GM19397 (cell line): ENCODE results near the gene MYLIP.

Experiments used
- ATAC-seq: cut with Tn5 transposase; IDR thresholded peaks from one replicate; pipeline ENCODE4 v1.9.1; 2021; ENCODE audit warnings: mild to moderate bottlenecking, moderate library complexity; ENCODE audit not compliant: unreplicated experiment

Gene MYLIP

DNA sequence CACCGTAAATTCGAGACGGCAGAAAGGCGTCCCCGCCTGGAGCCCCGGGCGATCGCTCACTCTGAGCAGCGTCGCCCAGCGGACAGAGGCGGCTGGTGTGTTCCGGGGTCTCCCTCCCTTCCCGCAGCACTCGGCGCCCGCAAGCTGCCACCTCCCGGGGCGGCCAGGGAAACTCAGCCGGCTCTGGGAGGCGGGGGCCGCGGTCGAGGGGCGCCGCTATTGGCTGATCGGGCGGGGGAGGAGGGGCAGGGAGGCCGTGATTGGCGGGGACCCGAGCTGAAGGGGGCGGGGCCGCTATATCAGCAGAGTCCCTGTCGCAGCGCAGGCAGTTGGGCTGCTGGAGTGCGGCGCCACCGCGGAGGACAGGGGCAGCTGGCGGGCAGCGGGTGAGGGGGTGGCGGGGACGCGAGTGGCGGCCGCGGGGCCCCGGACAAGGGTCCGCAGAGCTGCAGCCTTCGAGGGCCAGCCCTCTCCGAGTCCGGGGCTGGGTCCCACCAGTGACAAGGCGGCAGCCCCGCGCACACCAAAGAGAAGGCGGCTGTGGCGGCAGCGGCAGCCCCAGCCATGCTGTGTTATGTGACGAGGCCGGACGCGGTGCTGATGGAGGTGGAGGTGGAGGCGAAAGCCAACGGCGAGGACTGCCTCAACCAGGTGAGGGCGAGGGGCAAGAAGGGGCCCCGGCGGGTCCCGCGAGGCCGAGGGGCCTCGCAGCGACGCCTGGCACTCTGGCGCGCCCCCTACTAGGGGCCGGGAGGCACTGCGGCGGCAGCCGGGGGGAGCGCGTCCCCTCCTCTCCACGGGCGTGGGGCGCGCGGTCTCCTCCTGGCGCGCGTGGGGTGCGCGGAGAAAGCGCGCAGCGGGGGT lies at the start of gene MYLIP:
MYLIP (plus strand) TSS at position 328 of the 864 bp plus-strand sequence; CDS start at position 565, 237 bp downstream.
- ATAC-seq: peak; percentile 80

DNA sequence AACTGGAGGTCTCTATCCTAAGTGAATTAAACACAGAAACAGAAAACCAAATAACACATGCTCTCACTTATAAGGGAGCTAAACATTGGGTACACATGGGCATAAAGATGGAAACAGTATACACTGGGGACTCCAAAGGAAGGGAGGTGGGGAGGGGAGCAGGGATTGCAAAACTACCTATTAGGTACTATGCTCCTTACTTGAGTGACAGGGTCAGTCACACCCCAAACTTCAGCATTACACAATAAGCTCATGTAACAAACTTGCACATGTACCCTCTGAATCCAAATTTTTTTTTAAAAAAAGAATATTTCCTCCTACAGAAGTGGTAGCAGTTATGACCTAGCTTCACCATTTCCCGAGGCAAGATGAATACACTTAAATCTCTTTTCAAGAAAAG lies 49.5 kb upstream of the MYLIP start:
- ATAC-seq: no peak

DNA sequence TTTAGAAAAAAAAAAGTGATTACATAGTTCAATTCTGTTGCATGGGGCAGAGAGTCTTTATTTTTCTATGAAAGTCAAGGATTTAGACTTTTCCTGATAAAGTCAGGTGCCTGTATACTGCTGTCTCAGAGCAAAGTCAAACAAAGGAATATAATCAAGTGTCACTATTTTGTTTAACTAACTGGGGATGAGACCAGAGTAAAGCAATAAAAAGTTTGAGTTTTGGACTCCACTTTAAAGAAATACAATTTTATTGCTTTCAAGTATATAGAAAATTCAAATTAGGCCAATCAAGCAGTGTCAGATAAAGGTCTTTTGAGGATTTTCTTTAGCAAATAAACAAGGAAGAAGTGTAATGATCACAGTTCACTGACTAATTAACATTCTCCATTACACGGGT lies 48.7 kb upstream of the MYLIP start:
- no peak for ATAC-seq

DNA sequence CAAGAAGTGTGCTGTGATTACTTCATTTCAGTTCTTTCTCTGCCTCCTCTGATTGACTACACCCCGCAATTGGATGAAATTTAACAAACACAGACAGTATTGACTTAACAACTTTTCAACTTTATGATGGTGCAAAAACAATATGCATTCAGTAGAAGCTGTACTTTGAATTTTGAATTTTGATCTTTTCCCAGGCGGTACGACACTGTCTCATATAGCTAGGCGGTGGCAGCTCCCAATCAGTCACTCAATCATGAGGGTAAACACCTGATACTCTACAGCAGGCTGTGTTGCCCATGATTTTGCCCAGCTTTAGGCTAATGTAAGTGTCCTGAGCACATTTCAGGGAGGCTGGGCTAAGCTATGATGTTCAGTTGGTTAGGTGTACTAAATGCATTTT lies 47.6 kb upstream of the MYLIP start:
- ATAC-seq: no peak

DNA sequence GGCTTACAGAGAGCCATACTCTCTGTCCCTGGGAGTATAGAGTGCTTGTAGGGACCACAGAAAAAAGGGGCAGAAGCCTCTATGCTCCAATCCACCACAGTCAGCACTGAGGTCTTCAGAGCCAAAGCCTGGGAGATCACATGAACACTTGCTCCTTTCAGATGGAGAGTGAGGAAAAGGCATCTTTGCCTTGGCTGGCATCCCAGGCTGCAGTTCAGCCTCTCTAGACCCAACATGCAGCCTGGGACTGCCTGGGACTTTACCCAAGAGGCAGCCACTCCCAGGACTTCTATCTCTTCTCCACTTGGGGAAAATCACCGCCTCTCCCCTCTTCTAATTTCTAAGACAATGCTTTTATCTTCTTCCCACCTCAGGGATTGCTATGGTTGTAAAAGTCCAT lies 46.5 kb upstream of the MYLIP start:
- no peak for ATAC-seq

DNA sequence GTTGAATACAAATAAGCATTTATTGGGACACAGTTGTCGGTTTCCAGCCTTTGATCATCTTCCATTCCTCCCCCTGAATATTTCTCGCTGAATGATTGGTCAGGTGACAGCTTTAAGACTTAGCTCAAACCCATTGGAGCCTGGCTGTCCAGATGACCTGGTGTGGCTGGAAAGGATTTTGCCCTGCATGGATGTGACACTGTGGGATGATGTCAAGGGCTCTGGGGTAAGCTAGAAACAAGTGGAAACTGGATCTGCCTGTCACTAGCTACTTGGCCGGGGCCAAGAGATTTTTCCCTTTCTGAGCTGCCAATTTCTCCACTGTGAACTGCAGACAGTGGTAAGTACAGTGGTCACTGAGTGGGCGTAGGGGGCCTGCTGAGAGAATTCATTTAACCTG lies 41.9 kb upstream of the MYLIP start:
- no peak for ATAC-seq

DNA sequence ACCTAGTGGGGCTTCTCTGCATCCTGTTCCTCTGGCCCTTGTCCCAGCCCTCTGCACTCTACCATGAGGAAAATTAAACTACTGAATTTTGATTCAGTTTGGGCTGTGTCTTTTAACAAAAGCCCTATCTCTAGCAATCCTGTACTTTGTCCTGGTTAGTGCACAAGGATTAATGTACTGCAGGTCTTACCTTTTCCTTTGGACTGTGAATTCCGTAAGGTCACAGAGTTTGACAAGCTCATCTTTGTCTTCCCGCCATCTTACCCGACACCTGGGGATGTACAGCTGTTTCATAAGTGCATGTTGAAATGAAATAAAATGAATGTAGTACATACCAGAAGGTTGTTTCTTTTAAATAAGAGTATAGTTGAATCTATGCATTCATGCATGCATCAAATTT lies 41.5 kb upstream of the MYLIP start:
- ATAC-seq: no peak

DNA sequence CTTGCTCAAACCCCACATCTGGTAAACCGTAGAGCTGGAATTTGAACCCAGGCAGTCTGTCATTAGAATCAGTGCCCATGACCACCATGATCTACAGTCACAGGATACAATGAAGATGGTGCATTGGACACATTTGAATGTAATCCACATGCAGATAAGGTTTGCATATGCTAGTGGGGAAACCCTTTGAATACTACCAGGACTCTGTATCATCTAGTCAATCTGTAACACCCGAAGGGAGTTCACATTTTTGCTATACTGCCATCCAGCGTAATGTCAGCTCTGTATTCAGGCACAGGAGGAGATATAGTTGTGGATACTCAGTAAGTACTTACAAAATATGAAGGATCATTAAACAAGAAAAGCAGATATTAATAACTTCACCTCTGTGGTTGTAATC lies 40.5 kb upstream of the MYLIP start:
- no peak for ATAC-seq

DNA sequence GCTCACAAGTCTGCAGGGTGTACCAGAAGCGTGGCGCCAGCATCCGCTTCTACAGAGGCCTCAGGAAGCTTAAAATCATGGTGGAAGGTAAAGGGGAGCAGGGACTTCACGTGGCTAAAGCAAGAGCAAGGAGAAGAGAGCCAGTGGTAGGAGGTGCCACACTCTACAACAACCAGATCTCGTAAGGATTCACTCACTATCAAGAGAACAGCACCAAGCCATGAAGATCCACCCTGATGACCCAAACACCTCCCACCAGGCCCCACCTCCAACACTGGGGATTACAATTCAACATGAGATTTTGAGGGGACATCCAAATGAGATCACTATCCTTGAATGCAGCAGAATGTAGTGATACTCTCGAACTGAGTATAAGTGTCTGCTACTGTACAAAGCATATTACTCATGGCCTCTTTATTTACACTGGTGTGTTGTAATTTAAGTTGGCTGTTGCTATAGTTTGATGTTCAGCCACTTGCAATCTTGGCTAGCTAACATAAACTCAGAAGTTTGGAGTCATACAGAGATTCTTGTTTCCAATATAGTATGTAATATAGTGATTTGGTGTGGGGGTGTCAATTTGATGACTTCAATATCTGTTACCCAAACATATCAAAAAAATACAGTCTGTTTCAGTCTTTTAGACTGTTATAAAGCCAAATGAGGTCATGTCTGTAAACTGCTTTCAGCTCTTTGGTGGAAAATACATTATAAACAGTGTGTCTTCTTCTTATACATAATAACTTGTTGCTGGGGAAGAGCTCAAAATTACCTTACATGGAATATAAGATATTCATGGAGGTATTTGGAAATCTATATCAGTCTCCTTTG lies 39.4 kb upstream of the MYLIP start:
- ATAC-seq: no peak

DNA sequence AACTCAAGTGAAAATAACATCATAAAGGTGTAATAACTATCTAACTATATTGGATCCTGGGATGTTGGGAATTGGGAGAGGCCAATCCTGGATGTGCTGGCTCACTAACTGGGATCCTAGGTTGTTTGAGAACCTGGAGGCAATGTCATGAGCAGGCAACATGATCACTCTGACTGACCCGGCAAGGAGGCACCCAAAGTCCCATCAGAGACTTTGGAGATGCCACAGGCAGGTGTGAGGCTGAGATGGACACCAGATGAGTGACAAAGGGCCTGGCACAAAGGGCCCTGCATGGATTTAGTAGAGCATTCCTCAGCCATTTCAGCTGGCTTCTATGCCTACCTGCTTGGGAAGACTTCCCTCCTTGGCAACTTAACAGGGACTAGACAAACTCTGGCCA lies 38.4 kb upstream of the MYLIP start:
- ATAC-seq: no peak

DNA sequence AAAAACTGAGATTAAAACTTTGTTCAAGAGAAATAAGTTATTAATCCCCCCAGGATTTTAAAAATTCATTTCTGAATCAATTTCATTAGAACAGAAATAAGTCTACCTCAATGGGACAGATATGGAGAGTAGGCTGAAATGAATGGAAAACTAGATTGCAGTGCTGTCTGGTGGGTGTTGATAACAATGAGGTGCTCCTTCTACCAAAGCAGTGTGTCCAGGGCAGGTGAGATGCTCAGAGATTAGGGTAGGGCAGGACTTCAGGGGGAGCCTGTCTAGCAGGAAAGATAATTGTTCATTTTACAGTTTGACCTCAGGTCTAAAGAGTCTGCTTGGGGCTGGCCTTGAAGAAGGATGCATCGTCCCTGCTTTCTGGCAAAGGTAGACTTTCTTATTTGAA lies 38.0 kb upstream of the MYLIP start:
- no peak for ATAC-seq

DNA sequence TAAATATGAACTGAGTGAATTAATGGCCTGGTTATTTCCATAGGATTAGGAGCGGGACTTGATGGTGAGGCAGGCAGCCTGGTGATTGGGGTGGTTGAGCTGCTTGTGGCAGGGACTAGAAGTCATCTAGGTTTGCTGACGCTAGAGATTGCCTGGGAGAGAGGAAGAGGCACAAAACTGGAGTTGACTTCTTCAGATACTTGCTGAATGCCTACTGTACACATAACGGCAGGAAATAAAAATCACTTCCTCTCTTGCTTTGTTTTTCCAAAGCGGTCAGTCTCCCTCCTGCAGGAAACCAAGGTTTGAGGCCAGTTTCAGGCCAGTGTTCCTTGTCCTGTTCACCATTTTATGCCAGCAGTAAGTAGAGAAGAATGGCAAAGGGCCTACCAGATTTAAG lies 36.7 kb upstream of the MYLIP start:
- ATAC-seq: no peak

DNA sequence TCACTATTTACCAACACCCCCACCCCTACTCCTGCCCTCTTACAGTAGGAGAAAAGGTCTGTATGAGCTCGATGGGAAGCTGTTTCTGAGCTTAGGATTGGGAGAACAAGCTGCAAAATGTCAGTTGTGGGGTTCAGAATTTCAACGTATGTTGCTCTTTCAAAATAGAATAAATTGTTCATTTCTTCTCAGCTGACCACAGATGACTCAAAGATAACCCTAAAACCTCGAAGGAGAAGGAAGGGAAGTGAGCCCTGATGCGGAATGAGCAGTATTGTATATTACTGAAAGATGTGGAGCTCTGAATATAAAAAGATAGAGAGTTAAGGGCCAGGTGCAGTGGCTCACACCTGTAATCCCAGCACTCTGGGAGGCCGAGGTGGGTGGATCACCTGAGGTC lies 35.9 kb upstream of the MYLIP start:
- no peak for ATAC-seq

DNA sequence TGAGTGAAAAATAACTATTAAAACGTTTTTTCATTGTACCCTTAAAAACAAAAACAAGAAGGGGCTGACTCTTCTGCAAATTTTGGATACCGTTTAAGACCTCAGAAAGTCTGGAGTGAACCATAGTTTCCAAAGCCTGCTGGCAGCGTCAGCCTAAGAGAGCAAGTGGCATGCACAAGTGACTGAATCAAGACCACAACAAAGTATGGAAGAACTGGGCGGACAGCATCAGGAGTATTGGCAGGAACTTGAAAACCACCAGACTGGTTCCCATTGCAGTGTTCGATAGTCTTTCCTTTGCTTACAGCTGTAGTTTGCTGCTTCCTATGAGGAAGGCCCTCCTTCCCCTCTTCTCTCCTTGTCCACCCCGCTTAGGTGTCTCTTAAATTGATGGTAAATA lies 33.7 kb upstream of the MYLIP start:
- ATAC-seq: no peak

DNA sequence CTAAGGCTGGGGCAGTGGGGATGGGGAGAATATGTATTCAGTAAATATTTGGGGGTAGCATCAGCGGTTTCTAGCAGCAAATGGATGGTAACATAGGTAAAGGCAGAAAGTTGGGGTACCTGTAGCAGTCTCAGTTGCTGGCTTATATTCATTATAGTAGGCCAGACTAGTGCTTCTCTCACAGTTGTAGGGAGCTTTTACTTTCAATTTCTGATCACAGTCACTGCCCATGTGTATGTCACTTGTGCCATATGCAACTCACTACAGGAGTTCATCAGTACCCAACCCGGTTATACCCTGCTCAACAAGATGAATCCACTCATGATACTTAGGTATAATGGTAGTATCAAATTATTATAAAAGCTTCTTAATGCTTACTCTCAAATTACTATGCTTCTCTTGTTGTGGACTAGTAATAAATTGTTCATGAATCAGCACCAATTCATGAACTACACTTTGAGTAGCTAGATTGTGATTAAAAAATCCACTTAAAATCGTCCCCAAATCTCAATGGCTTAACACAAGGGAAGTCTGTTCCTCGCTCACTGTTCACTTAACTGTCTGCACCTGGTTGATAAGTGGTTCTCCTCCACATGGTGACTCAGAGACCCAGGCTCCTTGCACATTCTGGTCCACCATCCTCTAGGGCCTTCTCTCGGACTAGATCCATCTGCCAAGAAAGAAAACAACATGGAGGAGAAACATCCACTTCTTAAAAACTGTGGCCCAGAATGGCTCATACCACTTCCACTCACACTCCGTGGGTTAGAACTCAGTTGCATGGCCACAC lies 31.3 kb upstream of the MYLIP start:
- ATAC-seq: no peak

DNA sequence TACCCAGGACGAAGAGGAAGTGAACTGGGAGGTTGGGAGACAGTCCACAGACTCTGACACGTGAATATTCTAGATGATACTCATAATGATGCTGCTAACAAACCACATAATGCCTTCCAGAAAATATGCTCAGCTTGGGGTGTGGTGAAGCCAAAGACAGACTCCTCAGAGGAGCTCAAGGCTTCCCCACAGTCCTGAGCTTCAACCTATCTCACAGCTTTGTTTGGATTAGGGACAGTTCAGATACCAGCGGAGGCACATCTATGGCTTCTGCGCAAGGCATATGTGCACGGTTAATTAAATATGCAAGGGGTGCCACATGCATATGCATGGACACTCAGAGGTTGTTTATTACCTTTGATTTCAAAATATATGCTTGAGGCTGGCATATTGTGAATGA lies 30.7 kb upstream of the MYLIP start:
- ATAC-seq: no peak

DNA sequence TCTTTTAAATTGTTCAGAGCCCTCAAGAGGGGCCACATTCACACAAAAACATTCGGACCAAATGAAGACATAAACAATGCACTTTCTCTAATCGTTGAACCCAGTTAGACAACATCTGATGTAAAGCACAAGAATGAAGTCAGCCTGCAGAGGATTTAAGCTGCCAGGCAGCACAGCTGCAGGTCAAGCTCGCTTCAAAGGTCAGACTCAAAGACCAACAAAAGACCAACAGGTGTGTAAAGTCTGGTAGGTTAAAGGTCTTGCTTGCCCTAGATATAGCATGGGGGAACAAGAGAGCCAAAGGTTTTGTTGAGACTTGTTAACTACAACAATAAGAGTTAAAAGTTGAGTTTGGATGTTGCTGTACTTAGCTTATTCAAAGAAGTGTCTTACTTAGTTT lies 26.7 kb upstream of the MYLIP start:
- no peak for ATAC-seq

DNA sequence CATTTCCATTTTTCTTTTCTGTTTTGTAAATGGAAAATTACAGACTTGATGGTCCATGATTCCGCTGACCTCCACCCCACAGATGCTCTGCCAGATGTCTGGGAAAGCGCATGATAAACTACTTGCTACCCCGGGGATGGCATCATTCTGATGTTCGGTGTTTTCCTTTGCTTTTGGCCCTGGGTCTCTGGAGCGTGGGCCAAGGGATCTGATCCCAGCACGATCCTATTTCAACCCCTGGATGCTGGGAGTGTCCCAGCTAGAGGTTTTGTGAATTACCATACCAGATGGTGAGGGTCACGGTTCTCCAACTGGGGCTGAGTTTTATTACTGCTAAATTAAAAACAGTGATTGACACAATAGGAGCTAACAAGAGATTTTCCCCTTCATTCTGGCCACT lies 25.2 kb upstream of the MYLIP start:
- no peak for ATAC-seq

DNA sequence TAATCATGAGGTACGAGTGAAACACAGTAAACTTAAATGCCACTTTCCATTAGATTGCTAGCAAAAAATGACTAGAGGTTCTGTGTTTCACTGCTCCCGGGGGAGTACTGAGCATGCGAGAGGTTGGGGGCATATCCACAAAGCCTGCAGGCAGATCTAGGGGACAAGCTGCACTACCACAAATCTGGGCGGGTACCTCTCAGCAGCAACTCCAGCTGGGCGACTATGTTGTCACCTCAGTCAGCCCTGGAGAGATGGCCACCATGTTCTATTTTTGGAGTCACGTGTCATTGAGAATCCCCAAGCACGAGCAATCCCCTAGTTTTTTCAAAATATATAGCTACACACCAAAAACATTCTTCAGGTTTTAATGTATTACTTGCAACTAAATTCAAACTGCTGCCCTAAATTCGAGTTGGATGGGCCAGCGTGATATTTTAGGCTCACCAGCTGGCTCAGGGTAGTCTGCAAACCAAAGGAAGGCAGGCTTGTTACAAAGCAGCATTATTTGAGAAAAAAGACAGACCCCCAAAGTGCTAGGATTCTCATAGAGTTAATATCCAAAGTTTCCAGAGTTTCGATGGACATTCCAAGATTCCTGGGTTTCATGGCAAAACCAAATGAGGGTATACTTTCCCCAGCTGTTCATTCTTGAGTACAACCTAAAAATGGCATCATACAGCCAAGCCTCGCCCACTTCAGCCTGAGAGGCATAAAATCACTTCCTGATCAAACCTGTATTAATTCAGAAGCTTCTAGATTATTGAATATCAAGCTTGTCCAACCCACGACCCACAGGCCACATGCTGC lies 24.1 kb upstream of the MYLIP start:
- ATAC-seq: no peak

DNA sequence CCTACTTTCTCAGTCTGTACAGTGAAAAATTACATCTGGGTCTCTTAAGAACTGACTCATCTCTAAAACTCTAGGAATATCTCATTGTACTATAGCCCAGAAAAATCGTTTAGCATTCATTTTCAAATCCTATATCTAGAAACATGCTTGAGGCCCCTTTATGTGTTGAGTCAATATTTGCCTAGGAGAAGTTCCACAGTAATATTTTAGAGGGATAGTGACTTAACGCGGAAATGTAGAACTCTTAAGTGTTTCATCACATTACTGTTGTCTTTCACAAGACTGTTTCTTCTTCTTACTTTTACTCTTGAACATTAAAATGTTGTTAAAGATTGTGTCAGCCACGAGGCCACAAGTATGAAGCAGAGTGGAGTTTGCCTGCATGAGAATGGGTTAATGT lies 23.0 kb upstream of the MYLIP start:
- no peak for ATAC-seq
